Psoas muscle (tissue), 8 donors: ENCODE measurements around the gene SETX. TPM values are rescaled to one million over a fixed set of nuclear protein-coding genes. Genes with fewer than 3 reads are reported as not detected.
A peak's percentile ranks its signal among the peaks of the same experiment; 100 is the strongest.

ENCODE experiments used
- ATAC-seq, 4 donors: fragments of 200-7000 bp; cut with Tn5 transposase; one replicate each; pipeline ENCODE4 v1.9.1; 2020; ENCODE audit warnings: moderate library complexity in 3 of 4, mild to moderate bottlenecking in 2 of 4
- DNase-seq, 2 donors: peaks; one replicate each; pipeline ENCODE4 v3.0.0-alpha.2; 2020
- H3K27ac ChIP-seq: fragments of 200-600 bp; one replicate; pipeline ENCODE4 v1.8.0; 2022
- H3K27me3 ChIP-seq, 3 donors: fragments of 200-600 bp in 1 of 3; one replicate each; pipeline versions ENCODE4 v1.6.1 to v1.8.0; 2013 to 2022; ENCODE audit warnings: low read length in 2 of 3, mild to moderate bottlenecking in 2 of 3, moderate library complexity in 1 of 3; ENCODE audit not compliant: insufficient read depth in 3 of 3
- H3K36me3 ChIP-seq, 2 donors: fragments of 200-600 bp in 1 of 2; one replicate each; pipeline versions ENCODE4 v1.6.1 to v1.8.0; 2013 to 2022; ENCODE audit warnings: low read depth in 1 of 2, mild to moderate bottlenecking in 1 of 2, moderate library complexity in 1 of 2; ENCODE audit not compliant: insufficient read depth in 1 of 2
- H3K4me1 ChIP-seq: fragments of 200-600 bp; one replicate; pipeline ENCODE4 v1.8.0; 2022
- H3K4me3 ChIP-seq: fragments of 200-600 bp; one replicate; pipeline ENCODE4 v1.8.0; 2022; ENCODE audit warnings: mild to moderate bottlenecking
- H3K9me3 ChIP-seq: fragments of 200-600 bp; one replicate; pipeline ENCODE4 v1.8.0; 2022
- WGBS, 3 donors: extraction: QIAGEN DNeasy Blood & Tissue Kit; methylation state at CpG; one replicate each; pipeline versions ENCODE4 v1.1.6 to v1.1.7; 2013; 5-methylcytosine and 5-hydroxymethylcytosine counted together
- intact Hi-C, 2 donors: fragments of 100-400 bp; cut with DNase I; formaldehyde crosslinking; loops; one replicate each; pipeline versions ENCODE4 v1.11.0 to v1.14.2; 2022
- polyA plus RNA-seq, 3 donors: library from polyadenylated mRNA; stranded (reverse); fragments of 200-250 nt; gene quantifications; one replicate each; pipeline ENCODE4 v1.2.3, GENCODE V29; 2013
- total RNA-seq, 4 donors: library from RNA; stranded (reverse); fragmentation: NEBNext Ultra II Directional in 2 of 4; extraction: Animal tissue kit (Norgen Biotek cat#: 25700) in 2 of 4; gene quantifications; one replicate each; pipeline versions ENCODE4 v1.2.1 to v1.2.4, GENCODE V29; 2021 to 2023
- TF ChIP-seq, protein P1 (sequence below): fragments of 200-600 bp; IDR thresholded peaks from one replicate; pipeline ENCODE4 v1.8.0; 2022; ENCODE audit warnings: antibody characterized with exemption
- donor health status: healthy with polysubstance abuse.
- donor health status: DM: no; HTN: no; CAD: no; lungs with moderate emphysema.
- donor health status: Bipolar disorder and iron deficiency.
- donor health status: healthy.
- donor health status: DM: yes; HTN: yes; CAD: no.
- donor health status: DM: no; HTN: no; CAD: no.
- donor health status: DM: no; HTN: no; CAD: no.
- donor health status: DM: yes; HTN: yes; CAD: no.

Gene SETX
- total and polyA plus RNA-seq, 7 donors: 10.0 to 26.8 (median 20.6) TPM

DNA sequence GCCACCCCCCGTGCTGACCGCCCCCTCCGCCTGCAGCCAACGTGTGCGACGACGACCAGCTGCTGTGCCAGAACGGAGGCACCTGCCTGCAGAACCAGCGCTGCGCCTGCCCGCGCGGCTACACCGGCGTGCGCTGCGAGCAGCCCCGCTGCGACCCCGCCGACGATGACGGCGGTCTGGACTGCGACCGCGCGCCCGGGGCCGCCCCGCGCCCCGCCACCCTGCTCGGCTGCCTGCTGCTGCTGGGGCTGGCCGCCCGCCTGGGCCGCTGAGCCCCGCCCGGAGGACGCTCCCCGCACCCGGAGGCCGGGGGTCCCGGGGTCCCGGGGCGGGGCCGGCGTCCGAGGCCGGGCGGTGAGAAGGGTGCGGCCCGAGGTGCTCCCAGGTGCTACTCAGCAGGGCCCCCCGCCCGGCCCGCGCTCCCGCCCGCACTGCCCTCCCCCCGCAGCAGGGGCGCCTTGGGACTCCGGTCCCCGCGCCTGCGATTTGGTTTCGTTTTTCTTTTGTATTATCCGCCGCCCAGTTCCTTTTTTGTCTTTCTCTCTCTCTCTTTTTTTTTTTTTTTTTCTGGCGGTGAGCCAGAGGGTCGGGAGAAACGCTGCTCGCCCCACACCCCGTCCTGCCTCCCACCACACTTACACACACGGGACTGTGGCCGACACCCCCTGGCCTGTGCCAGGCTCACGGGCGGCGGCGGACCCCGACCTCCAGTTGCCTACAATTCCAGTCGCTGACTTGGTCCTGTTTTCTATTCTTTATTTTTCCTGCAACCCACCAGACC lies 112.8 kb downstream of the SETX start:
- no peak overlapping the region for H3K27ac ChIP-seq
- peaks cover 0 to 76% (median 19%) of the 10 kb centered on the region in 3 donors for H3K27me3 ChIP-seq
- intact Hi-C loops: no loop called here
- peak overlapping the region; percentile 61 for H3K4me3 ChIP-seq
- H3K9me3 ChIP-seq: no peaks in the 10 kb centered on the region
- ATAC-seq (no peak), DNase-seq (peak in 1 of 2 donors; percentile 54)
- TF ChIP-seq, protein P1, sequence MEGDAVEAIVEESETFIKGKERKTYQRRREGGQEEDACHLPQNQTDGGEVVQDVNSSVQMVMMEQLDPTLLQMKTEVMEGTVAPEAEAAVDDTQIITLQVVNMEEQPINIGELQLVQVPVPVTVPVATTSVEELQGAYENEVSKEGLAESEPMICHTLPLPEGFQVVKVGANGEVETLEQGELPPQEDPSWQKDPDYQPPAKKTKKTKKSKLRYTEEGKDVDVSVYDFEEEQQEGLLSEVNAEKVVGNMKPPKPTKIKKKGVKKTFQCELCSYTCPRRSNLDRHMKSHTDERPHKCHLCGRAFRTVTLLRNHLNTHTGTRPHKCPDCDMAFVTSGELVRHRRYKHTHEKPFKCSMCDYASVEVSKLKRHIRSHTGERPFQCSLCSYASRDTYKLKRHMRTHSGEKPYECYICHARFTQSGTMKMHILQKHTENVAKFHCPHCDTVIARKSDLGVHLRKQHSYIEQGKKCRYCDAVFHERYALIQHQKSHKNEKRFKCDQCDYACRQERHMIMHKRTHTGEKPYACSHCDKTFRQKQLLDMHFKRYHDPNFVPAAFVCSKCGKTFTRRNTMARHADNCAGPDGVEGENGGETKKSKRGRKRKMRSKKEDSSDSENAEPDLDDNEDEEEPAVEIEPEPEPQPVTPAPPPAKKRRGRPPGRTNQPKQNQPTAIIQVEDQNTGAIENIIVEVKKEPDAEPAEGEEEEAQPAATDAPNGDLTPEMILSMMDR: no peak
- 1% methylated on average over 53 to 81 of the region's 81 CpGs for WGBS, 3 donors
- H3K36me3 ChIP-seq: no peaks in the 10 kb centered on the region
- H3K4me1 ChIP-seq: no peaks in the 10 kb centered on the region

DNA sequence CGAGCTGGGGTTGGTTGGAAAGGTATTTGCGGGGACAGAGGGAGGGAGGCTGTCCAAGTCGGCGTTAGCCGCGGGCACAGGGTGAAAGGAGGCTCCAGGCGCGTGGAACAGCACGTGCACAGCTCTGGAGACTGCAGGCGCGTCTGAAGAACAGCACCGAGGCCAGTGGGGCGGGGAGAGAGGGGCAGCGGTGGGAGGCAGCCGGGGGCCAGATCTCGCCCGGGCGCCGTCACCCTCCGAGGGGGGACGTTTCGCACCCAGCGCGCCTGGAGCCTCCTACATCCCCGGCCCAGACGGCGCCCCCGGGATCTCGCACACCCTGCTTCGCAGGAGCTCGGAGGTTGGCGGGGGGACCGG lies 113.3 kb downstream of the SETX start:
- WGBS, 3 donors: 0 to 2% (median 0%) methylated on average over 9 to 33 of the region's 33 CpGs
- Histone ChIP-seq H3K27ac (no peak overlapping the region), H3K4me1 (no peaks in the 10 kb centered on the region), H3K27me3 (peaks cover 0 to 70% (median 16%) of the 10 kb centered on the region in 3 donors), H3K36me3 (no peaks in the 10 kb centered on the region), H3K9me3 (no peaks in the 10 kb centered on the region), H3K4me3 (peak overlapping the region; percentile 61)
- peak in 1 of 4 donors; percentile 2 for ATAC-seq
- intact Hi-C loops: no loop called here
- TF ChIP-seq, protein P1: no peak
- DNase-seq: no peak

DNA sequence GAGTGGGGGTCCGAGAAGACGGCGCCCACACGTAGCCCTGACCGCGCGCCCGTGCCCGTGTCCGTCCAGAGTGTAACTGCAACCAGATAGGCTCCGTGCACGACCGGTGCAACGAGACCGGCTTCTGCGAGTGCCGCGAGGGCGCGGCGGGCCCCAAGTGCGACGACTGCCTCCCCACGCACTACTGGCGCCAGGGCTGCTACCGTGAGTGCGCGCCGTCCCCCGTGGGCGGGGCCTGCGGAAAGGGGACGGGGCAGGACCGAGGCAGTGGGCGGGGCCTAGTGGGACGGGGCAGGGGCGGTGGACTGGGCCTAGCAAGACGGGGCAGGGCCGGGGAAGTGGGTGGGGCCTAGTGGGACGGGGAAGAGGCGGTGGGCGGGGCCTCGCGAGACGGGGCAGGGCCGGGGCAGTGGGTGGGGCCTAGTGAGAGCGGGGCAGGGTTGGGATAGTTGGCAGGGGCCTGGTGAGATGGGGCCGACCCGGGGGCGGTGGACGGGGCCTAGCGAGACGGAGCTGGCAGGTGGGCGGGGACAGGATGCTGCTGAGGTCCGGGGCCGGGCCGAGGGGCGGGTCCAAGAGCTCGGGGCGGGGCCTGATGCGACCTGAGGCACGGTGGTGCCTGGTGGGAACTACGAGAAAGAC lies 113.8 kb downstream of the SETX start:
- H3K36me3 ChIP-seq: no peaks in the 10 kb centered on the region
- DNase-seq (peak; percentile 97), ATAC-seq (peak; percentile 81 to 90 (median 88))
- no peaks in the 10 kb centered on the region for H3K4me1 ChIP-seq
- H3K27me3 ChIP-seq: peaks cover 0 to 65% (median 14%) of the 10 kb centered on the region in 3 donors
- TF ChIP-seq, protein P1: no peak
- intact Hi-C loops: no loop called here
- no peak overlapping the region for H3K27ac ChIP-seq
- no peaks in the 10 kb centered on the region for H3K9me3 ChIP-seq
- H3K4me3 ChIP-seq: peak overlapping the region; percentile 61
- 3 to 6% (median 4%) methylated on average over 55 to 63 of the region's 63 CpGs for WGBS, 3 donors

DNA sequence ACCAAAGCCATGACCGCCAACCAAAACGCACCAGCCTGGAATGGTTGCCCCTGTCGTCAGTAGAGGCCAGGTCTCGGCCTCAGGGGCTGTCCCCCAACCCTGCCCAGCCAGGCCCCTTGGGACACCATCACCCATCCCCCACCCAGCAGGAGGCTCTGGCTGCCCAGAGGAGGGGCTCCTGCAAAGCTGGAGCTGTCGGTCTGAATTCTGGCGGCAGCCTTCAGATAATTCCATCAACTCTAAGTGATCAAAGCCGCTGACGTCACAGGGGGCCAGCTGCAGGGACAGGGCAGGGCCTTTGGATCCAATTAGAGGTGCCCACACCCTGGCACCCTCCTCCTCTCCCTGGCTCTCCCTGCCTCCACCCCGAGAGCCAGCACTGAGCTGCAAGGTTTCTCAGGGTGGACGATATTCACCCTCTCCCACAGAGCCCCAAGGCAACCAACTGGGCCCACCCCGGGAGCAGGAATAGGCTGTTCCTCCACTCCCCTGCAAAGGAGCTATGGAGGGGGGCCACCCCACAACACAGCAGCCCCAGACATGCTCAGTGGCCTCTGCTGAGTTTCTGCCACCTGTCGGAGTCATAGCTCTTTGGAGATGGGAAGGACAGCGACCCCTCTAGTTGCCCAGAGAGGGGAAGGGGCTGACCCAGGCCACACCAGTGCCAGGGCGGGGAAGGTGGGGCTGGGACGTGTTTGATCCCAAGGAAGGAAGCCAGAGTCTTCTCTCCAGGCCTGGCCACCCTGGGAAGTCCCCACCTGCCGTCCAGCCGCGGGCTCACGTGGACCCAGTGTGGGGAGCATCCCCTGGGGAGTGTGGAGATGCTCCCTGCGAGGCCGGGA lies 114.6 kb downstream of the SETX start:
- H3K36me3 ChIP-seq: no peaks in the 10 kb centered on the region
- 36 to 46% (median 39%) methylated on average over 21 of the region's 21 CpGs for WGBS, 3 donors
- peaks cover 0 to 58% (median 12%) of the 10 kb centered on the region in 3 donors for H3K27me3 ChIP-seq
- ATAC-seq: peak in 1 of 4 donors; percentile 6
- DNase-seq: peak in 1 of 2 donors; percentile 48
- H3K4me1 ChIP-seq: no peaks in the 10 kb centered on the region
- H3K27ac ChIP-seq: no peak overlapping the region
- TF ChIP-seq, protein P1: no peak
- H3K4me3 ChIP-seq: peak overlapping the region; percentile 61
- H3K9me3 ChIP-seq: no peaks in the 10 kb centered on the region
- intact Hi-C loops: loop anchor here (5.0 to 10.0 kb wide), 2 partner anchors 175 to 478 kb away; no protein-coding TSS in a partner anchor
